H9 (cell line): ENCODE measurements around the gene LRRC26. TPM values are rescaled to one million over a fixed set of nuclear protein-coding genes. Genes with fewer than 3 reads are reported as not detected.

ENCODE experiments used
- DNase-seq: peaks from one replicate; pipeline ENCODE4 v3.0.0-alpha.2; 2017
- H2AFZ ChIP-seq: one replicate; pipeline ENCODE4 v1.6.1; 2013; ENCODE audit warnings: mild to moderate bottlenecking, low read length, control low read depth, moderate library complexity
- H2AK5ac ChIP-seq: 2 replicates; pipeline ENCODE4 v1.6.1; 2013; ENCODE audit warnings: low read length, control low read depth, mixed read lengths; ENCODE audit not compliant: insufficient read length
- H2BK120ac ChIP-seq: one replicate; pipeline ENCODE4 v1.6.1; 2013; ENCODE audit warnings: low read depth, mild to moderate bottlenecking, low read length, control low read depth, inconsistent platforms; ENCODE audit not compliant: poor library complexity, severe bottlenecking
- H2BK12ac ChIP-seq: 2 replicates; pipeline ENCODE4 v1.6.1; 2013; ENCODE audit warnings: low read length, control low read depth, mixed read lengths, low read depth; ENCODE audit not compliant: insufficient read length
- H2BK15ac ChIP-seq: 2 replicates; pipeline ENCODE4 v1.6.1; 2013; ENCODE audit warnings: low read depth, low read length, control low read depth
- H2BK20ac ChIP-seq: one replicate; pipeline ENCODE4 v1.6.1; 2013; ENCODE audit warnings: low read depth, mild to moderate bottlenecking, low read length, control low read depth, inconsistent platforms; ENCODE audit not compliant: poor library complexity, severe bottlenecking
- H2BK5ac ChIP-seq: 2 replicates; pipeline ENCODE4 v1.6.1; 2013; ENCODE audit warnings: low read length, control low read depth, mixed read lengths; ENCODE audit not compliant: insufficient read length
- H3K14ac ChIP-seq: 2 replicates; pipeline ENCODE4 v1.6.1; 2013; ENCODE audit warnings: low read length, control low read depth; ENCODE audit not compliant: insufficient read depth
- H3K18ac ChIP-seq: 2 replicates; pipeline ENCODE4 v1.6.1; 2013; ENCODE audit warnings: low read depth, mild to moderate bottlenecking, mixed read lengths, low read length, control low read depth; ENCODE audit not compliant: insufficient read length
- H3K23ac ChIP-seq: 2 replicates; pipeline ENCODE4 v1.6.1; 2013; ENCODE audit warnings: low read length, control low read depth, mixed read lengths, low read depth; ENCODE audit not compliant: insufficient read length
- H3K23me2 ChIP-seq: 2 replicates; pipeline ENCODE4 v1.6.1; 2013; ENCODE audit warnings: low read depth, mild to moderate bottlenecking, mixed read lengths, low read length, control low read depth; ENCODE audit not compliant: insufficient read length, poor library complexity, severe bottlenecking
- H3K27ac ChIP-seq: 2 replicates; pipeline ENCODE4 v1.5.1; 2013; ENCODE audit warnings: low read length, control low read depth, mixed read lengths, low read depth; ENCODE audit not compliant: insufficient read length
- H3K27me3 ChIP-seq: 2 replicates; pipeline ENCODE4 v1.6.1; 2013; ENCODE audit warnings: low read length, control low read depth, inconsistent platforms; ENCODE audit not compliant: insufficient read depth
- H3K4ac ChIP-seq: 2 replicates; pipeline ENCODE4 v1.6.1; 2013; ENCODE audit warnings: low read depth, mild to moderate bottlenecking, control low read depth, inconsistent platforms, low read length, moderate library complexity
- H3K4me1 ChIP-seq: 2 replicates; pipeline ENCODE4 v1.6.1; 2013; ENCODE audit warnings: low read length, control low read depth, inconsistent platforms; ENCODE audit not compliant: insufficient read depth
- H3K4me2 ChIP-seq: 2 replicates; pipeline ENCODE4 v1.6.1; 2013; ENCODE audit warnings: low read length, control low read depth, mixed read lengths; ENCODE audit not compliant: insufficient read length, insufficient read depth
- H3K56ac ChIP-seq: 2 replicates; pipeline ENCODE4 v1.6.1; 2013; ENCODE audit warnings: low read depth, mild to moderate bottlenecking, mixed read lengths, low read length, control low read depth; ENCODE audit not compliant: insufficient read length
- H3K79me1 ChIP-seq: 2 replicates; pipeline ENCODE4 v1.6.1; 2013; ENCODE audit warnings: low read depth, mild to moderate bottlenecking, moderate library complexity, low read length, control low read depth, inconsistent platforms; ENCODE audit not compliant: insufficient read depth, poor library complexity, severe bottlenecking
- H3K79me2 ChIP-seq: 2 replicates; pipeline ENCODE4 v1.6.1; 2013; ENCODE audit warnings: low read length, control low read depth, inconsistent platforms; ENCODE audit not compliant: insufficient read depth
- H3K9ac ChIP-seq: 2 replicates; pipeline ENCODE4 v1.6.1; 2013; ENCODE audit warnings: low read length, control low read depth, mixed read lengths; ENCODE audit not compliant: insufficient read length; ENCODE audit errors: extremely low read depth
- H3K9me3 ChIP-seq: one replicate; pipeline ENCODE4 v1.6.1; 2013; ENCODE audit warnings: low read depth, low read length, inconsistent platforms; ENCODE audit not compliant: control insufficient read depth
- H3T11ph ChIP-seq: one replicate; pipeline ENCODE4 v1.6.1; 2013; ENCODE audit warnings: mild to moderate bottlenecking, low read length, control low read depth, inconsistent platforms
- H4K20me1 ChIP-seq: one replicate; pipeline ENCODE4 v1.6.1; 2013; ENCODE audit not compliant: control insufficient read depth, insufficient read length, insufficient read depth
- H4K5ac ChIP-seq: 2 replicates; pipeline ENCODE4 v1.6.1; 2013; ENCODE audit warnings: low read depth, mild to moderate bottlenecking, mixed read lengths, low read length, control low read depth; ENCODE audit not compliant: insufficient read length
- H4K8ac ChIP-seq: replicated peaks from 2 replicates; pipeline ENCODE4 v1.6.1; 2013; ENCODE audit warnings: low read length, control low read depth, mixed read lengths, low read depth; ENCODE audit not compliant: insufficient read length
- H4K91ac ChIP-seq: 2 replicates; pipeline ENCODE4 v1.6.1; 2013; ENCODE audit warnings: low read depth, mild to moderate bottlenecking, moderate library complexity, mixed read lengths, low read length, control low read depth; ENCODE audit not compliant: insufficient read length
- H3K27ac Mint-ChIP-seq, 3 experiments: 2 replicates in 2 of 3; 3 replicates in 1 of 3; pipeline ENCODE4 v1.8.0; 2020 to 2021; ENCODE audit warnings: mixed read lengths in 3 of 3, mild to moderate bottlenecking in 1 of 3, moderate library complexity in 1 of 3
- H3K27me3 Mint-ChIP-seq: 2 replicates; pipeline ENCODE4 v1.8.0; 2021; ENCODE audit warnings: low read depth, mild to moderate bottlenecking, moderate library complexity, mixed read lengths
- H3K36me3 Mint-ChIP-seq, 3 experiments: 2 replicates in 2 of 3; 3 replicates in 1 of 3; pipeline ENCODE4 v1.8.0; 2020 to 2021; ENCODE audit warnings: low read depth in 3 of 3, mixed read lengths in 3 of 3; ENCODE audit not compliant: insufficient read depth in 1 of 3
- H3K4me1 Mint-ChIP-seq, 2 experiments: 2 replicates each; pipeline ENCODE4 v1.8.0; 2020; ENCODE audit warnings: mixed read lengths in 2 of 2
- H3K4me3 Mint-ChIP-seq, 2 experiments: 2 replicates in 1 of 2; 3 replicates in 1 of 2; pipeline ENCODE4 v1.8.0; 2020 to 2021; ENCODE audit warnings: mild to moderate bottlenecking in 2 of 2, mixed read lengths in 2 of 2, moderate library complexity in 1 of 2
- H3K9me3 Mint-ChIP-seq, 2 experiments: 2 replicates in 1 of 2; 3 replicates in 1 of 2; pipeline ENCODE4 v1.8.0; 2020; ENCODE audit warnings: mild to moderate bottlenecking in 2 of 2, mixed read lengths in 2 of 2, moderate library complexity in 1 of 2
- CTCF ChIP-seq: fragments of 200-600 bp; sonication (generic); conservative IDR thresholded peaks from 3 replicates; pipeline ENCODE4 v1.8.0; 2021; ENCODE audit warnings: antibody characterized with exemption, mild to moderate bottlenecking
- WGBS: extraction: QIAGEN DNeasy Blood & Tissue Kit; methylation state at CpG from one replicate; pipeline ENCODE4 v1.1.7; 2013; ENCODE audit warnings: missing lambda C conversion rate, low lambda C conversion rate, mixed read lengths; ENCODE audit not compliant: insufficient read length; ENCODE audit errors: extremely low coverage; 5-methylcytosine and 5-hydroxymethylcytosine counted together
- total RNA-seq: library from RNA; stranded (reverse); gene quantifications from 2 replicates; pipeline ENCODE4 v1.2.1, GENCODE V29; 2021

The LRRC26 gene
- total RNA-seq, 1 experiment from 2014 or later: 0.96 TPM

DNA sequence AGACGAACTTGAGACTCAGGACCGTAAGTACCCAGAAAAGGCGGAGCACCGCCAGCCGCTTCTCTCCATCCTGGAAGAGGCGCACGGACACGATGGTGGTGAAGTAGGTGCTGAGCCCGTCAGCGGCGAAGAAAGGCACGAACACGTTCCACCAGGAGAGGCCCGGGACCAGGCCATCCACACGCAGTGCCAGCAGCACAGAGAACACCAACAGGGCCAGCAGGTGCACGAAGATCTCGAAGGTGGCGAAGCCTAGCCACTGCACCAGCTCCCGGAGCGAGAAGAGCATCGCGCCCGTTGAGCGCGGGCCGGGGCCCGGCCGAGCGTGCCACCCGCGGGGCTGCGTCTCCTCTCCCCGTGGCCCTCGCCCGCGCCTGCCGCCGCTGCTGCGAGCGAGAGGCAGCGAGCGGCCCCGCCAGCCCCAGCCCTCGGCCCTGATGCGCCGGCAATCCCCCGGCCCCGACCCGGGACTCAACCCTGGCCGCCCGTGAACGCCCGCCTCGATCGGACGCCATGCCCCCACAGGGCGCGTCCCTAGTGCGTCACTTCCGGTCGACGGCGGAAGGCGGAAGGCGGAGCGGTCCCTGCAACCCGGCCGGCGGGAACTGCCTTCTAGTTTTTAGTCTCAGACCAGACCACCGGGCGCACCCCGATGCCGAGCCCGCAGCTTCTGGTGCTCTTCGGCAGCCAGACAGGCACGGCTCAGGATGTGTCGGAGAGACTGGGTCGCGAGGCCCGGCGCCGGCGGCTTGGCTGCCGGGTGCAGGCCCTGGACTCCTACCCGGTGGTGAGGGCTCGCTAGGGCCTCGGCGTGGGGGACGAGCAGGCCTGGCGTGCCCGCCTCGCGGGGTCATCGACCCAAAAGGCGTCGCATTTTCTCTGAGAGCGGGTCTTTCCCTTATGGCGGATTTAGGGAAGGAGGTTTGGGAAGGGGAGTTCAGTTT, 35.5 kb upstream of the LRRC26 start, which contains the start of the genes NDOR1 and TMEM203:
TSS of gene NDOR1 (plus strand) at position 575 of the 944 bp plus-strand sequence. CDS start at position 653, 78 bp downstream.
TSS of gene TMEM203 (minus strand) at position 523 of the 944 bp plus-strand sequence. CDS start at position 289, 234 bp downstream.
- Histone ChIP-seq H2AK5ac (no peak within 1 kb of the TSS), H3K18ac (no peak within 1 kb of the TSS), H2BK5ac (no peak within 1 kb of the TSS), H3K9ac (peak within 1 kb of the TSS; percentile 84), H3K4ac (no peak within 1 kb of the TSS), H2BK15ac (no peak within 1 kb of the TSS), H4K91ac (no peak within 1 kb of the TSS), H4K8ac (no peak within 1 kb of the TSS), H2AFZ (no peak within 1 kb of the TSS), H3T11ph (no peak within 1 kb of the TSS), H4K5ac (no peak within 1 kb of the TSS), H3K9me3 (no peaks in the 10 kb centered on the region), H3K27ac (no peak within 1 kb of the TSS), H3K23ac (no peak within 1 kb of the TSS), H4K20me1 (no peaks in the 10 kb centered on the region), H3K4me2 (peak within 1 kb of the TSS; percentile 91), H3K79me2 (peaks cover 13% of the 10 kb centered on the region; the same call in 1 of the 2 replicates), H3K56ac (no peak within 1 kb of the TSS), H3K79me1 (peaks cover 19% of the 10 kb centered on the region), H3K27me3 (no peaks in the 10 kb centered on the region), H3K14ac (no peak within 1 kb of the TSS; the same call in 1 of the 2 replicates), H2BK12ac (no peak within 1 kb of the TSS), H3K4me1 (no peaks in the 10 kb centered on the region; the same call in 1 of the 2 replicates), H2BK20ac (no peak within 1 kb of the TSS), H2BK120ac (no peak within 1 kb of the TSS), H3K23me2 (peaks cover 8% of the 10 kb centered on the region)
- Mint-ChIP-seq H3K36me3 (peaks cover 8 to 39% (median 30%) of the 10 kb centered on the region in 3 experiments), H3K4me1 (peaks cover 25 to 33% of the 10 kb centered on the region in 2 experiments), H3K9me3 (no peaks in the 10 kb centered on the region), H3K27me3 (no peaks in the 10 kb centered on the region), H3K27ac (peak within 1 kb of the TSS; percentile 88 to 97 (median 97); a peak in 6 of 7 replicates), H3K4me3 (peak within 1 kb of the TSS; percentile 93 to 99)
- no peak for TF ChIP-seq CTCF
- no CpG with 5 or more reads among the region's 98 CpGs for WGBS
- DNase-seq: peak; percentile 89
